GM12872 (cell line): ENCODE data around the gene ARMC7.
A peak's percentile ranks its signal among the peaks of the same experiment; 100 is the strongest.

Source experiments
- CTCF ChIP-seq: IDR thresholded peaks from 3 replicates; pipeline ENCODE4 v1.5.1; 2011; ENCODE audit warnings: low read depth, mild to moderate bottlenecking, low read length, moderate library complexity; ENCODE audit not compliant: insufficient read depth

Gene ARMC7

GRCh38 chr17:75130632-75131277, 21.0 kb downstream of the ARMC7 start:
- peak; percentile 66 for TF ChIP-seq CTCF

GRCh38 chr17:75131278-75132017, 21.7 kb downstream of the ARMC7 start, which contains the start of gene NT5C:
TSS of gene NT5C (minus strand) at chr17:75131742. CDS start at chr17:75131707, 35 bp downstream.
- peak; percentile 77 for TF ChIP-seq CTCF

GRCh38 chr17:75133001-75133400, 23.2 kb downstream of the ARMC7 start:
- no peak for TF ChIP-seq CTCF

DNA sequence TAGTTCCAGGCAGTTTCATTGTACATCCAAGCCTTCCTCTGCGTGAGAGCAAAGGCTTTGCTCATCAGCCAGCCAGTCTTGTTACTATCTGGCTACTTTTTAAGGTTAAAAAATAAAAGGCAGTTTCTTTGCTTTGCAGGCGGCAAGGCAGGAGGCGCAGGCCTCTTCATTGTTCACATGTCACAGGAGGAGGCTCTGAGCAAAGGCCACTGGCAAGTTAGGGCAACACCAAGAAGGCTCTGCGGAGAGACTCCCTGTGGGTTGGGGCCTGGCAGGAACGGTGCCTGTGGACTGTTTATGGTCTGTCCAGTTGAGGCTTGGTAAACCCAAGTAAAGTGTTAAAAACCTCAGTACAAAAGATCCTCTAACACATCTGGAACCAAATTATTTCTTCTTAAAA, 25.7 kb downstream of the ARMC7 start:
- no peak for TF ChIP-seq CTCF

- no peak for TF ChIP-seq CTCF
Observed at GRCh38 chr17:75135946-75136345, 26.2 kb downstream of the ARMC7 start.

- TF ChIP-seq CTCF = no peak
Observed at GRCh38 chr17:75138519-75138918, 28.8 kb downstream of the ARMC7 start.

- no peak for TF ChIP-seq CTCF
Observed at GRCh38 chr17:75142236-75142971, 32.6 kb downstream of the ARMC7 start.
